Neuronal stem cell (in vitro differentiated cells): ENCODE data around the gene MBTPS1.

Experiments used
- DNase-seq: peaks from one replicate; pipeline ENCODE4 v3.0.0-alpha.2; 2013; ENCODE audit warnings: low spot score
- H2AFZ ChIP-seq: one replicate; pipeline ENCODE4 v1.6.1; 2013; ENCODE audit warnings: mild to moderate bottlenecking, low read length, inconsistent platforms
- H2AK5ac ChIP-seq: 2 replicates; pipeline ENCODE4 v1.6.1; 2013; ENCODE audit warnings: low read depth, mild to moderate bottlenecking, inconsistent platforms, low read length, moderate library complexity, mixed read lengths
- H2BK120ac ChIP-seq: 2 replicates; pipeline ENCODE4 v1.6.1; 2013; ENCODE audit warnings: low read depth, mild to moderate bottlenecking, inconsistent platforms, low read length, moderate library complexity, mixed read lengths
- H2BK12ac ChIP-seq: one replicate; pipeline ENCODE4 v1.6.1; 2013; ENCODE audit warnings: low read length, inconsistent platforms
- H2BK15ac ChIP-seq: 2 replicates; pipeline ENCODE4 v1.6.1; 2013; ENCODE audit warnings: mild to moderate bottlenecking, low read length, inconsistent platforms, mixed read lengths
- H2BK5ac ChIP-seq: one replicate; pipeline ENCODE4 v1.6.1; 2013; ENCODE audit warnings: inconsistent platforms, mild to moderate bottlenecking, low read length, moderate library complexity
- H3K14ac ChIP-seq: one replicate; pipeline ENCODE4 v1.6.1; 2013; ENCODE audit warnings: low read length, inconsistent platforms
- H3K18ac ChIP-seq: 2 replicates; pipeline ENCODE4 v1.6.1; 2013; ENCODE audit warnings: low read length, inconsistent platforms
- H3K23ac ChIP-seq: 2 replicates; pipeline ENCODE4 v1.6.1; 2013; ENCODE audit warnings: low read depth, mild to moderate bottlenecking, mixed read lengths, low read length, inconsistent platforms; ENCODE audit not compliant: poor library complexity
- H3K27ac ChIP-seq: replicated peaks from 3 replicates; pipeline ENCODE4 v1.5.1; 2013; ENCODE audit warnings: low read length, inconsistent platforms
- H3K27me3 ChIP-seq, 3 experiments: 2 replicates each; pipeline ENCODE4 v1.6.1; 2013; ENCODE audit warnings: low read length in 3 of 3, mild to moderate bottlenecking in 2 of 3, inconsistent platforms in 1 of 3, low read depth in 1 of 3, mixed read lengths in 1 of 3, moderate library complexity in 1 of 3; ENCODE audit not compliant: control insufficient read depth in 3 of 3, insufficient read depth in 3 of 3
- H3K36me3 ChIP-seq, 2 donors: replicated peaks in 1 of 2; 2 replicates each; pipeline ENCODE4 v1.6.1; 2013; ENCODE audit warnings: low read length in 2 of 2; ENCODE audit not compliant: control insufficient read depth in 2 of 2, insufficient read depth in 2 of 2
- H3K4ac ChIP-seq: 2 replicates; pipeline ENCODE4 v1.6.1; 2013; ENCODE audit warnings: inconsistent platforms, mild to moderate bottlenecking, low read length, moderate library complexity
- H3K4me1 ChIP-seq, 2 donors: 1 replicate in 1 of 2; 2 replicates in 1 of 2; pipeline ENCODE4 v1.6.1; 2013; ENCODE audit warnings: low read length in 2 of 2, low read depth in 1 of 2; ENCODE audit not compliant: control insufficient read depth in 2 of 2, insufficient read depth in 1 of 2
- H3K4me2 ChIP-seq: one replicate; pipeline ENCODE4 v1.6.1; 2013; ENCODE audit warnings: mild to moderate bottlenecking, low read length, inconsistent platforms; ENCODE audit not compliant: insufficient read depth, poor library complexity, severe bottlenecking
- H3K4me3 ChIP-seq, 2 donors: 2 replicates each; pipeline ENCODE4 v1.5.1; 2013; ENCODE audit warnings: low read length in 2 of 2, mild to moderate bottlenecking in 2 of 2, inconsistent platforms in 1 of 2, moderate library complexity in 1 of 2
- H3K79me1 ChIP-seq: one replicate; pipeline ENCODE4 v1.6.1; 2013; ENCODE audit warnings: low read depth, mild to moderate bottlenecking, inconsistent platforms, low read length, moderate library complexity
- H3K9ac ChIP-seq: one replicate; pipeline ENCODE4 v1.6.1; 2013; ENCODE audit warnings: mild to moderate bottlenecking, low read depth, low read length, inconsistent platforms; ENCODE audit not compliant: poor library complexity
- H3K9me3 ChIP-seq, 2 donors: replicated peaks in 1 of 2; 2 replicates each; pipeline versions ENCODE3 to v1.6.1; 2013; ENCODE audit warnings: low read length in 2 of 2, mild to moderate bottlenecking in 2 of 2, inconsistent platforms in 1 of 2, low read depth in 1 of 2, mixed read lengths in 1 of 2, moderate library complexity in 1 of 2; ENCODE audit not compliant: control insufficient read depth in 2 of 2, insufficient read depth in 1 of 2
- H4K8ac ChIP-seq: one replicate; pipeline ENCODE4 v1.6.1; 2013; ENCODE audit warnings: low read depth, mild to moderate bottlenecking, inconsistent platforms, low read length, moderate library complexity
- H4K91ac ChIP-seq: one replicate; pipeline ENCODE4 v1.6.1; 2013; ENCODE audit warnings: low read length, low read depth, mild to moderate bottlenecking, inconsistent platforms; ENCODE audit not compliant: poor library complexity
- WGBS, 2 donors: extraction: QIAGEN DNeasy Blood & Tissue Kit; methylation state at CpG; one replicate each; pipeline ENCODE4 v1.1.7; 2013; ENCODE audit warnings: missing lambda C conversion rate in 2 of 2, mixed read lengths in 1 of 2; ENCODE audit not compliant: insufficient read length in 2 of 2, insufficient replicate concordance in 1 of 2; ENCODE audit errors: extremely low coverage in 2 of 2; 5-methylcytosine and 5-hydroxymethylcytosine counted together

MBTPS1 gene

DNA sequence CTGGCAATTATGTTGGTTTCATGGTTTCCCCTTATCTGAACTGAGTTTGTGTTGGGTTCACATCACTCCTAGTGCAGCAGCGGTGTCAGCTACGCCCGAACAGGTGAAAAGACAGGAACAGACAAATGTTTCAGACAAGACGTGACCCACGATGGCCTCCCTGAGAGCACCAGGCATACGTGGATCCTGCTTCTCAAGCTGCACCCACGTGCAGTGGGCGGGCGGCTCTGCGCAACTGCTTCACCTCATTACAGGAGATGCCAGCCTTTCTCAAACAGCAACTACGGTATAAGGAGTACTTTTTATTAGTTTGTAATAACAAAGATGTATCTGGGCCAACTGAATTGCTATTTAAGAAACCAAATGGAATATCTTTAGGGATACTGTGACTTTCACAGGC is 41.4 kb downstream of the MBTPS1 start:
- Histone ChIP-seq H2AK5ac (no peak overlapping the region), H3K4me1 (no peaks in the 10 kb centered on the region), H3K36me3 (peaks cover 38 to 94% of the 10 kb centered on the region in 2 donors), H2BK120ac (no peak overlapping the region), H3K23ac (no peak overlapping the region), H3K27ac (no peak overlapping the region), H3K9ac (no peak overlapping the region), H2BK15ac (no peak overlapping the region), H3K9me3 (no peaks in the 10 kb centered on the region), H3K4me2 (no peak overlapping the region), H3K18ac (no peak overlapping the region), H2BK5ac (no peak overlapping the region), H4K8ac (no peak overlapping the region), H4K91ac (no peak overlapping the region), H3K79me1 (no peaks in the 10 kb centered on the region), H3K14ac (no peak overlapping the region), H3K4me3 (peak overlapping the region in 1 of 2 donors; percentile 43), H3K27me3 (no peaks in the 10 kb centered on the region), H2BK12ac (no peak overlapping the region), H2AFZ (no peak overlapping the region), H3K4ac (no peak overlapping the region)
- no CpG with 5 or more reads among the region's 11 CpGs for WGBS, 2 donors
- DNase-seq: no peak

- H3K36me3 ChIP-seq: peaks cover 36 to 94% of the 10 kb centered on the region in 2 donors
- no peak overlapping the region for H2AFZ ChIP-seq
- no peak overlapping the region for H3K9ac ChIP-seq
- no CpG with 5 or more reads among the region's 3 CpGs for WGBS, 2 donors
- H2AK5ac ChIP-seq: no peak overlapping the region
- H3K4me3 ChIP-seq: no peak overlapping the region
- no peak overlapping the region for H3K18ac ChIP-seq
- H2BK5ac ChIP-seq: no peak overlapping the region
- H3K9me3 ChIP-seq: no peaks in the 10 kb centered on the region
- no peaks in the 10 kb centered on the region for H3K27me3 ChIP-seq
- no peak overlapping the region for H4K91ac ChIP-seq
- no peaks in the 10 kb centered on the region for H3K79me1 ChIP-seq
- no peak overlapping the region for H3K4me2 ChIP-seq
- H2BK15ac ChIP-seq: no peak overlapping the region
- H4K8ac ChIP-seq: no peak overlapping the region
- no peak overlapping the region for H3K4ac ChIP-seq
- H2BK12ac ChIP-seq: no peak overlapping the region
- H2BK120ac ChIP-seq: no peak overlapping the region
- no peak for DNase-seq
- H3K27ac ChIP-seq: no peak overlapping the region
- H3K14ac ChIP-seq: no peak overlapping the region
- no peak overlapping the region for H3K23ac ChIP-seq
- no peaks in the 10 kb centered on the region for H3K4me1 ChIP-seq
Measured at GRCh38 chr16:84074721-84075120, 42.0 kb downstream of the MBTPS1 start.

DNA sequence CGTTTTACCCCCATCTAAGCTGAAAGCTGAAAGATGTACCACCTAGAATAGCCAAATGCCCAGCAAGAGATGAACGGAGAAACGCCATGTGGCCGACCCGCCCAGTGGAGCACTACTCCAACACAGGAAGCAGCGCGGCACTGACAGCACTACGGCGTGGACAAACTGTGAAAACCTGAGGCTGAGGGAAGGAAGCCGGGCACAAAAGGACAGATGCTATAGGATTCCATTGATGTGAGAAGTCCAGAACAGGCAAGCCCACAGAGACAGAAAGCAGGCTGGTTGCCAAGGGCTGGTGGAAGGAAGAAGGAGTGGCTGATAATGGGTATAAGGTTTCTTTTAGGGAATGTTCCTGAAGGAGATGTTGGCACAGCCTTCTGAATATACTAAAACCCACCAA is 44.7 kb downstream of the MBTPS1 start:
- H3K4ac ChIP-seq: no peak overlapping the region
- no peak overlapping the region for H2AK5ac ChIP-seq
- H3K4me2 ChIP-seq: no peak overlapping the region
- H3K36me3 ChIP-seq: peaks cover 52 to 97% of the 10 kb centered on the region in 2 donors
- DNase-seq: no peak
- H3K79me1 ChIP-seq: no peaks in the 10 kb centered on the region
- H3K14ac ChIP-seq: no peak overlapping the region
- no peak overlapping the region for H2AFZ ChIP-seq
- peak overlapping the region; percentile 45 for H3K9ac ChIP-seq
- no peak overlapping the region for H3K4me3 ChIP-seq
- no peaks in the 10 kb centered on the region for H3K9me3 ChIP-seq
- no peak overlapping the region for H4K8ac ChIP-seq
- H2BK5ac ChIP-seq: no peak overlapping the region
- H3K27me3 ChIP-seq: no peaks in the 10 kb centered on the region
- H3K4me1 ChIP-seq: no peaks in the 10 kb centered on the region
- no peak overlapping the region for H4K91ac ChIP-seq
- no peak overlapping the region for H2BK12ac ChIP-seq
- no peak overlapping the region for H2BK120ac ChIP-seq
- WGBS, 2 donors: no CpG with 5 or more reads among the region's 10 CpGs
- no peak overlapping the region for H3K27ac ChIP-seq
- no peak overlapping the region for H2BK15ac ChIP-seq
- no peak overlapping the region for H3K18ac ChIP-seq
- no peak overlapping the region for H3K23ac ChIP-seq

- no peak overlapping the region for H3K27ac ChIP-seq
- H2BK15ac ChIP-seq: no peak overlapping the region
- H2AK5ac ChIP-seq: no peak overlapping the region
- H3K4me2 ChIP-seq: no peak overlapping the region
- H2BK12ac ChIP-seq: no peak overlapping the region
- H4K91ac ChIP-seq: no peak overlapping the region
- H2BK120ac ChIP-seq: no peak overlapping the region
- H3K4me3 ChIP-seq: no peak overlapping the region
- no peaks in the 10 kb centered on the region for H3K79me1 ChIP-seq
- H4K8ac ChIP-seq: no peak overlapping the region
- H2BK5ac ChIP-seq: no peak overlapping the region
- no peak overlapping the region for H2AFZ ChIP-seq
- H3K27me3 ChIP-seq: no peaks in the 10 kb centered on the region
- no peak overlapping the region for H3K23ac ChIP-seq
- no peak overlapping the region for H3K18ac ChIP-seq
- no peaks in the 10 kb centered on the region for H3K9me3 ChIP-seq
- no peak for DNase-seq
- H3K9ac ChIP-seq: no peak overlapping the region
- H3K4me1 ChIP-seq: no peaks in the 10 kb centered on the region
- no peak overlapping the region for H3K4ac ChIP-seq
- WGBS, 2 donors: no CpG with 5 or more reads among the region's 8 CpGs
- H3K14ac ChIP-seq: no peak overlapping the region
- H3K36me3 ChIP-seq: peaks cover 52 to 97% of the 10 kb centered on the region in 2 donors
Measured at GRCh38 chr16:84071121-84071520, 45.6 kb downstream of the MBTPS1 start.
